GM12875 (cell line): ENCODE results near the gene PTPN7.

Experiments used
- H3K4me3 ChIP-seq: one replicate; pipeline ENCODE4 v1.5.1; 2011; ENCODE audit warnings: low read depth, low read length, control low read depth
- CTCF ChIP-seq: IDR thresholded peaks from 2 replicates; pipeline ENCODE4 v1.5.1; 2011; ENCODE audit warnings: low read depth, mild to moderate bottlenecking, control low read depth, inconsistent platforms, low read length, moderate library complexity, borderline replicate concordance; ENCODE audit not compliant: insufficient read depth

PTPN7 gene

GRCh38 chr1:202153284-202153683 lies 7.1 kb downstream of the PTPN7 start:
- no peak for TF ChIP-seq CTCF
- no peak overlapping the region for H3K4me3 ChIP-seq

GRCh38 chr1:202152399-202152798 lies 8.0 kb downstream of the PTPN7 start:
- no peak for TF ChIP-seq CTCF

GRCh38 chr1:202151045-202151444 lies 9.4 kb downstream of the PTPN7 start:
- no peak overlapping the region for H3K4me3 ChIP-seq
- TF ChIP-seq CTCF: no peak

More at GRCh38 chr1:202152399-202152798, 8.0 kb downstream of the PTPN7 start:
- H3K4me3 ChIP-seq: no peak overlapping the region

- H3K4me3 ChIP-seq: no peak overlapping the region
- TF ChIP-seq CTCF: no peak
Measured at GRCh38 chr1:202150602-202151001, 9.8 kb downstream of the PTPN7 start.

GRCh38 chr1:202150187-202150586 lies 10.2 kb downstream of the PTPN7 start:
- no peak overlapping the region for H3K4me3 ChIP-seq
- TF ChIP-seq CTCF: no peak

- no peak overlapping the region for H3K4me3 ChIP-seq
- TF ChIP-seq CTCF: no peak
Measured at GRCh38 chr1:202149566-202149965, 10.8 kb downstream of the PTPN7 start.

- no peak overlapping the region for H3K4me3 ChIP-seq
- TF ChIP-seq CTCF: no peak
Measured at GRCh38 chr1:202148391-202148790, 12.0 kb downstream of the PTPN7 start.
